Measurements from ENCODE around the gene ZNF253. TPM values are rescaled to one million over a fixed set of nuclear protein-coding genes. Genes with fewer than 3 reads are reported as not detected.
"Not testable (repeated sequence)": the region's sequence is repeated elsewhere in the genome, so short reads cannot be mapped to it uniquely, and the experiment has no call there.

Gene ZNF253
- total and polyA plus RNA-seq, 5 donors from 2014 or later, result 5.0 to 17.0 (median 8.1) TPM

DNA sequence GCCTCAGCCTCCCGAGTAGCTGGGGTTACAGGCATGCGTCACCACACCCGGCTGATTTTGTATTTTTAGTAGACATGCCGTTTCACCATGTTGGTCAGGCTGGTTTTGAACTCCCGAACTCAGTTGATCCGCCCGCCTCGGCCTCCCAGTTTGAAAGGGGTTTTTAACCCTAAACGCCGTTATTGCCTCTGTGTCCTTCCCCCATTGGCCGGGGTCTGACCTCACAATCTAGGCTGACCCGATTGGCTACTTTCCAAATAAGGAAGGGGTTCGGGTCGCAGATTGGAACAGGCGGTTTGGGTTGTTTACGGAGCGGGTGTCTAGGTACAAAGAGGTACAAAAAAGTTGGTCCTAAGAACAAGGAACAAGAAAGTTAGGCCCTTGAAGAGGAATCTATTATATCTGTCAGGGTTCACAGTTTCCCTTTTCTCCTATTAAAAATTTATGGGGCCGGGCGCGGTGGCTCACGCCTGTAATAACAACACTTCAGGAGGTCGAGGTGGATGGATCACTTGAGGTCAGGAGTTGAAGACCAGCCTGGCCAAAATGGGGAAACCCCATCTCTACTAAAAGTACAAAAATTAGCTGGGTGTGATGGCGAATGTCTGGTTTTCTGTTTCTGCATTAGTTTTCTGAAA is 1.0 kb downstream of the ZNF253 start:
- peak overlapping the region; percentile 99 for H3K27ac Mint-ChIP-seq
- Histone ChIP-seq H3K36me3 (ENCODE audit: control insufficient read depth, insufficient read depth, low read length) (peaks cover 11% of the 10 kb centered on the region), H3K4me1 (ENCODE audit: control insufficient read depth, insufficient read depth, low read length, poor library complexity, severe bottlenecking) (peaks cover 21% of the 10 kb centered on the region), H3K4me3 (ENCODE audit: low read depth, low read length) (peak overlapping the region; percentile 90), H3K27ac (ENCODE audit: insufficient read depth, low read length, poor library complexity, severe bottlenecking) (peak overlapping the region; percentile 91), H3K9me3 (ENCODE audit: control insufficient read depth in 2 of 2, low read length in 2 of 2) (peaks cover 18 to 20% of the 10 kb centered on the region in 2 experiments), H3K27me3 (ENCODE audit: control insufficient read depth, insufficient read depth, low read length) (no peaks in the 10 kb centered on the region)
- no peak for ATAC-seq (ENCODE audit: low read depth in 2 of 2)
- peak in 2 of 3 donors; percentile 19 to 66 for DNase-seq
- H3K4me1 Mint-ChIP-seq, result peaks cover 21 to 52% (median 22%) of the 10 kb centered on the region in 4 donors
- peaks cover 0 to 6% (median 0%) of the 10 kb centered on the region in 7 donors for H3K9me3 Mint-ChIP-seq
- H3K4me3 Mint-ChIP-seq, result peak overlapping the region; percentile 99 to 100 (median 100)
- H3K27me3 Mint-ChIP-seq, result no peaks in the 10 kb centered on the region
- no peaks in the 10 kb centered on the region for H3K36me3 Mint-ChIP-seq

DNA sequence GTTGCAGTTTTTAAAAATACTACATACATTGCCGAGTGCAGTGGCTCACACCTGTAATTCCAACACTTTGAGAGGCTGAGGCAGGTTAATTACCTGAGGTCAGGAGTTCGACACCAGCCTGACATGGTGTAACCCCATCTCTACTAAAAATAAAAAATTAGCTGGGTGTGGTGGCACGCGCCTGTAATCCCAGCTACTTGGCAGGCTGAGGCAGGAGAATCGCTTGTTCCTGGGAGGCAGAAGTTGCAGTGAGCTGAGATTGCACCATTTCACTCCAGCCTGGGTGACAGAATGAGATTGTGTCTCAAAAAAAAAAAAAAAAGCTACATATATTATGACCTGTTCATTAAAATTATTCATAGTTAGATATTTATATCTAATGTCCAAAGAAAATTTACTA is 4.4 kb downstream of the ZNF253 start:
- H3K27ac Mint-ChIP-seq; DNase-seq; H3K27ac ChIP-seq (ENCODE audit: insufficient read depth, low read length, poor library complexity, severe bottlenecking); H3K36me3 Mint-ChIP-seq; H3K4me3 Mint-ChIP-seq; H3K4me3 ChIP-seq (ENCODE audit: low read depth, low read length); H3K27me3 Mint-ChIP-seq; ATAC-seq (ENCODE audit: low read depth in 2 of 2); H3K27me3 ChIP-seq (ENCODE audit: control insufficient read depth, insufficient read depth, low read length): not testable (repeated sequence)
- peaks cover 24% of the 10 kb centered on the region for H3K4me1 ChIP-seq (ENCODE audit: control insufficient read depth, insufficient read depth, low read length, poor library complexity, severe bottlenecking)
- H3K9me3 ChIP-seq (ENCODE audit: control insufficient read depth in 2 of 2, low read length in 2 of 2), result peaks cover 36 to 50% of the 10 kb centered on the region in 2 experiments
- H3K36me3 ChIP-seq (ENCODE audit: control insufficient read depth, insufficient read depth, low read length), result peaks cover 19% of the 10 kb centered on the region
- Mint-ChIP-seq H3K9me3 (peaks cover 0 to 11% (median 0%) of the 10 kb centered on the region in 7 donors), H3K4me1 (peaks cover 21 to 66% (median 27%) of the 10 kb centered on the region in 4 donors)

DNA sequence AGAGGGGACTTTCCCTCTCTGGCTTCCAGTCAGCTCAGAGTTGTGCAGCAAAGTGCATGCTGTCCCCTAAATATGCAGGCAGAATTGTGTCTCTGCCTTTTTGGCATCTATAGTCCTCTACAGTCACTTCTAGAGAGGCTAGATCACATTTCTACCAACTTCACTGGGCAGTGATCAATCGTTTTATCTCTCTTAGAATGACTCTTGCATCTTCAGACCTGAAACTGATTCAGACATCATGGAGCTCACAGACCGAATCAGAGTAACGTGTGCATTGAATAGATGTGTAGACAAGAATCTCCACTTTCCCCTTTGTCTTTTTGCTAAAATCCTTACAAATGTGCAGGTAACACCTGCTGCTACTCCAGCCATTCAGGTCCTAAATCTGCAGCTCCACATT is 6.2 kb downstream of the ZNF253 start:
- H3K36me3 Mint-ChIP-seq, result peaks cover 7% of the 10 kb centered on the region
- no peak for ATAC-seq (ENCODE audit: low read depth in 2 of 2)
- peak overlapping the region; percentile 57 to 91 (median 81) for H3K27ac Mint-ChIP-seq

DNA sequence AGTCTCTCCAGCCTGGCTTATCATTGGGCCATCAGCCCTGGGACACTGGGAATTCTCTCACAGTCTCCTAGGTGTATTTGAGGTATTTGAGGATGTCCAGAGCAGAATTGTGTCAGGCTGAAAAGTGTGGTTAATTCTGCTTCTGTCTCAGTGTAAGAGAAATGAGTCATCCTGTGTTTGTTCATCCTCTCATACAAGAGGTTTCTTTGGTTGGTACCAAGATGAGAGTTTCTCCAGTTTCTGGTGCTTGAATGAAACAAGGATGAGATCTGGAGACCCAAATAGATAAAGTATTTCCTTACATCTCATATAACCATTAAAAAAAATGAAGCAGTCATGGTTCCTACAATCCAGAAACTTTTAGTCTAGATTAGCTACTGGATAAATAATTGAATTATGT is 7.7 kb downstream of the ZNF253 start:
- Mint-ChIP-seq H3K9me3 (peaks cover 0 to 14% (median 0%) of the 10 kb centered on the region in 7 donors), H3K4me3 (no peak overlapping the region), H3K36me3 (peaks cover 14% of the 10 kb centered on the region), H3K27me3 (no peaks in the 10 kb centered on the region), H3K4me1 (peaks cover 8 to 52% (median 22%) of the 10 kb centered on the region in 4 donors), H3K27ac (no peak overlapping the region)
- no peak for DNase-seq
- peaks cover 22% of the 10 kb centered on the region for H3K36me3 ChIP-seq (ENCODE audit: control insufficient read depth, insufficient read depth, low read length)
- no peak overlapping the region for H3K27ac ChIP-seq (ENCODE audit: insufficient read depth, low read length, poor library complexity, severe bottlenecking)
- H3K9me3 ChIP-seq (ENCODE audit: control insufficient read depth in 2 of 2, low read length in 2 of 2), result peaks cover 57 to 74% of the 10 kb centered on the region in 2 experiments
- ATAC-seq (ENCODE audit: low read depth in 2 of 2), result no peak
- no peak overlapping the region for H3K4me3 ChIP-seq (ENCODE audit: low read depth, low read length)
- H3K27me3 ChIP-seq (ENCODE audit: control insufficient read depth, insufficient read depth, low read length), result no peaks in the 10 kb centered on the region
- H3K4me1 ChIP-seq (ENCODE audit: control insufficient read depth, insufficient read depth, low read length, poor library complexity, severe bottlenecking), result peaks cover 14% of the 10 kb centered on the region

More for the DNA sequence above, 6.2 kb downstream of the ZNF253 start:
- H3K9me3 ChIP-seq (ENCODE audit: control insufficient read depth in 2 of 2, low read length in 2 of 2), result peaks cover 50 to 68% of the 10 kb centered on the region in 2 experiments
- Mint-ChIP-seq H3K4me1 (peaks cover 17 to 66% (median 29%) of the 10 kb centered on the region in 4 donors), H3K4me3 (peak overlapping the region; percentile 27 to 77 (median 52)), H3K27me3 (no peaks in the 10 kb centered on the region), H3K9me3 (peaks cover 0 to 12% (median 0%) of the 10 kb centered on the region in 7 donors)
- peaks cover 24% of the 10 kb centered on the region for H3K4me1 ChIP-seq (ENCODE audit: control insufficient read depth, insufficient read depth, low read length, poor library complexity, severe bottlenecking)
- H3K4me3 ChIP-seq (ENCODE audit: low read depth, low read length), result peak overlapping the region; percentile 59
- no peak for DNase-seq
- H3K27me3 ChIP-seq (ENCODE audit: control insufficient read depth, insufficient read depth, low read length), result no peaks in the 10 kb centered on the region
- H3K27ac ChIP-seq (ENCODE audit: insufficient read depth, low read length, poor library complexity, severe bottlenecking), result no peak overlapping the region
- H3K36me3 ChIP-seq (ENCODE audit: control insufficient read depth, insufficient read depth, low read length), result peaks cover 22% of the 10 kb centered on the region

DNA sequence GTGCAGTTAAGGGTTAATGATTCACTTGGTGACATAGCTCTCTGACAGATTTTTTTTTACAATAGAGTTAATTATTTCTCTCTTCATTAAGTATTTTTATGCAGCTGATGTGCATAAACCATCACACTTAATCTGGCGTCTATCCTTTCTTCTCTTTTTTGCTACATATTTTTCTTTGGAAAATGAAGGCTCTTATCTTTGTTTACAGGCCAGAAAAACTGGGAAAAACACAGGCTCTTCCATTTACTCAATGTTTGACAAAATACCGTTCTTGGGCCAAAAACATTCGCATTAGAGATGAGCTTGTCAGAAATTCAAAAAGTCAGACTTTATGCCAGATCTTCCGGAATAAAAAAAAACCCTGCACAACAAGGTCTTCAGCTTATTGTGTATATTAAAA is 12.0 kb downstream of the ZNF253 start:
- H3K27me3 ChIP-seq (ENCODE audit: control insufficient read depth, insufficient read depth, low read length), result no peaks in the 10 kb centered on the region
- H3K27ac ChIP-seq (ENCODE audit: insufficient read depth, low read length, poor library complexity, severe bottlenecking), result no peak overlapping the region
- Mint-ChIP-seq H3K4me3 (no peak overlapping the region), H3K4me1 (peaks cover 0 to 23% (median 6%) of the 10 kb centered on the region in 4 donors), H3K9me3 (peaks cover 0 to 18% (median 4%) of the 10 kb centered on the region in 7 donors), H3K27me3 (no peaks in the 10 kb centered on the region), H3K36me3 (peaks cover 44% of the 10 kb centered on the region), H3K27ac (no peak overlapping the region)
- ATAC-seq (ENCODE audit: low read depth in 2 of 2), result no peak
- peaks cover 63 to 80% of the 10 kb centered on the region in 2 experiments for H3K9me3 ChIP-seq (ENCODE audit: control insufficient read depth in 2 of 2, low read length in 2 of 2)
- DNase-seq, result no peak
- no peak overlapping the region for H3K4me3 ChIP-seq (ENCODE audit: low read depth, low read length)
- peaks cover 2% of the 10 kb centered on the region for H3K4me1 ChIP-seq (ENCODE audit: control insufficient read depth, insufficient read depth, low read length, poor library complexity, severe bottlenecking)
- peaks cover 42% of the 10 kb centered on the region for H3K36me3 ChIP-seq (ENCODE audit: control insufficient read depth, insufficient read depth, low read length)

DNA sequence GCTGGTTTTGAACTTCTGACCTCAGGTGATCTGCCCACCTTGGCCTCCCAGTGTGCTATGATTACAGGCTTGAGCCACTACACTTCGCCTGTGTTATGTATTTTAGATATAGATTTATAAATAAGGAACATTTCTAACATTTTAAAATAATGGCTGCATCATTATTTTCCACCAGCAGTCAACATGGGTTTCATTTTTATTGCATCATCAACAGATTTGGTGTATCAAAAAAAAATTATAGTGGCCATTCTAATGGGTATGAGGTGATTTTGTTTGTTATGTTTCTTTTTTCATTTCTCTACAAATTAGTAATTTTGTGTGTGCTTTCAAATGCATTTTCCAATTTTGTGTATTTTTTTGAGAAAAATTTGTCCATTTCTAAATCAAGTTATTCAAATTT is 18.9 kb downstream of the ZNF253 start:
- Mint-ChIP-seq H3K36me3 (peaks cover 62% of the 10 kb centered on the region), H3K4me1 (peaks cover 0 to 5% (median under 1%) of the 10 kb centered on the region in 4 donors), H3K9me3 (peaks cover 0 to 36% (median 17%) of the 10 kb centered on the region in 7 donors), H3K4me3 (no peak overlapping the region), H3K27ac (no peak overlapping the region), H3K27me3 (no peaks in the 10 kb centered on the region)
- no peak for DNase-seq
- H3K27ac ChIP-seq (ENCODE audit: insufficient read depth, low read length, poor library complexity, severe bottlenecking), result no peak overlapping the region
- no peak for ATAC-seq (ENCODE audit: low read depth in 2 of 2)
- no peak overlapping the region for H3K4me3 ChIP-seq (ENCODE audit: low read depth, low read length)
- H3K27me3 ChIP-seq (ENCODE audit: control insufficient read depth, insufficient read depth, low read length), result no peaks in the 10 kb centered on the region
- H3K9me3 ChIP-seq (ENCODE audit: control insufficient read depth in 2 of 2, low read length in 2 of 2), result peaks cover 54 to 72% of the 10 kb centered on the region in 2 experiments
- H3K36me3 ChIP-seq (ENCODE audit: control insufficient read depth, insufficient read depth, low read length), result peaks cover 61% of the 10 kb centered on the region
- H3K4me1 ChIP-seq (ENCODE audit: control insufficient read depth, insufficient read depth, low read length, poor library complexity, severe bottlenecking), result no peaks in the 10 kb centered on the region

DNA sequence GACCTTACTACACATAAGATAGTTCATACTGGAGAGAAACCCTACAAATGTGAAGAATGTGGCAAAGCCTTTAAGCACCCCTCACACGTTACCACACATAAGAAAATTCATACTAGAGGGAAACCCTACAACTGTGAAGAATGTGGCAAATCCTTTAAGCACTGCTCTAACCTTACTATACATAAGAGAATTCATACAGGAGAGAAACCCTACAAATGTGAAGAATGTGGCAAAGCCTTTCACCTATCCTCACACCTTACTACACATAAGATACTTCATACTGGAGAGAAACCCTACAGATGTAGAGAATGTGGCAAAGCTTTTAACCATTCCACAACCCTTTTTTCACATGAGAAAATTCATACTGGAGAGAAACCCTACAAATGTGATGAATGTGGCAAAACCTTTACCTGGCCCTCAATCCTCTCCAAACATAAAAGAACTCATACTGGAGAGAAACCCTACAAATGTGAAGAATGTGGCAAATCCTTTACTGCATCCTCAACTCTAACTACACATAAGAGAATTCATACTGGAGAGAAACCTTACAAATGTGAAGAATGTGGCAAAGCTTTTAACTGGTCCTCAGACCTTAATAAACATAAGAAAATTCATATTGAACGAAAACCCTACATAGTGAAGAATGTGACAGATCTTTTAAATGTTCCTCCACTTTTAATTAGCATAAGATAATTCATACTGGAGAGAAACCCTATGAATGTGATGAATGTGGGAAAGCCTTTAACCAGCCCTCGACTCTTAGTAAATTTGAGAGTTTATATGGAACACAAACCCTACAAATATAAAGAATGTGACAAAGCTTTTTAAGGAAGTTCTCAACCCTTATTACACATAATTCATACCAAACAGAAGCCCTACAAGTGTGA is 26.6 kb downstream of the ZNF253 start:
- not testable (repeated sequence) for ATAC-seq (ENCODE audit: low read depth in 2 of 2); H3K4me1 ChIP-seq (ENCODE audit: control insufficient read depth, insufficient read depth, low read length, poor library complexity, severe bottlenecking); H3K27me3 ChIP-seq (ENCODE audit: control insufficient read depth, insufficient read depth, low read length); H3K27ac ChIP-seq (ENCODE audit: insufficient read depth, low read length, poor library complexity, severe bottlenecking); H3K27me3 Mint-ChIP-seq; DNase-seq; H3K4me3 ChIP-seq (ENCODE audit: low read depth, low read length); H3K27ac Mint-ChIP-seq; H3K4me1 Mint-ChIP-seq
- Mint-ChIP-seq H3K36me3 (peaks cover 35% of the 10 kb centered on the region), H3K4me3 (peak overlapping the region in 1 of 4 donors; percentile 15), H3K9me3 (peaks cover 0 to 68% (median 39%) of the 10 kb centered on the region in 7 donors)
- peaks cover 77 to 97% of the 10 kb centered on the region in 2 experiments for H3K9me3 ChIP-seq (ENCODE audit: control insufficient read depth in 2 of 2, low read length in 2 of 2)
- H3K36me3 ChIP-seq (ENCODE audit: control insufficient read depth, insufficient read depth, low read length), result peaks cover 32% of the 10 kb centered on the region
